ENCODE results near the gene PTPRM.

PTPRM gene

DNA sequence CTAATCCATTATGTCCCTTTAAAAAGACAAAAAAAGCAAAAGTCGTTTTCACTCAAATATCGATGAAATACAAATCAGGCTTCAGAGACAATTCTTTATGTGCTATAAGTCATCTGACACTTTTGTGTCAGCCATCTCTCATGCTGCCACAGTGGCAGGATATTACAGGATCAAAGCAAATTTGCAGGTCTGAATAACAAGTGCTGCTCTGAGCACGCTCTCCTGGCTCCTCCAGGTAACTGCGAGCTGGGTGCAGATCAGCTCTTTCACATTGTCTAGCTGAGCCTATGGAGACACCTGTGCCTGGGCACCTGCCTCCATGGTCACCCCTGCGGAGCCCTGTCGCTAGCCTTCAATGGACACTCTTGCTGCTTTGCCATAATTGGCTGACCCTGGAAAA is 792.0 kb downstream of the PTPRM start:
- no peaks in the 10 kb centered on the region for H3K9me2 ChIP-seq (replicated peaks; ENCODE audit: low read depth, low read length)
- TF ChIP-seq, protein P1, sequence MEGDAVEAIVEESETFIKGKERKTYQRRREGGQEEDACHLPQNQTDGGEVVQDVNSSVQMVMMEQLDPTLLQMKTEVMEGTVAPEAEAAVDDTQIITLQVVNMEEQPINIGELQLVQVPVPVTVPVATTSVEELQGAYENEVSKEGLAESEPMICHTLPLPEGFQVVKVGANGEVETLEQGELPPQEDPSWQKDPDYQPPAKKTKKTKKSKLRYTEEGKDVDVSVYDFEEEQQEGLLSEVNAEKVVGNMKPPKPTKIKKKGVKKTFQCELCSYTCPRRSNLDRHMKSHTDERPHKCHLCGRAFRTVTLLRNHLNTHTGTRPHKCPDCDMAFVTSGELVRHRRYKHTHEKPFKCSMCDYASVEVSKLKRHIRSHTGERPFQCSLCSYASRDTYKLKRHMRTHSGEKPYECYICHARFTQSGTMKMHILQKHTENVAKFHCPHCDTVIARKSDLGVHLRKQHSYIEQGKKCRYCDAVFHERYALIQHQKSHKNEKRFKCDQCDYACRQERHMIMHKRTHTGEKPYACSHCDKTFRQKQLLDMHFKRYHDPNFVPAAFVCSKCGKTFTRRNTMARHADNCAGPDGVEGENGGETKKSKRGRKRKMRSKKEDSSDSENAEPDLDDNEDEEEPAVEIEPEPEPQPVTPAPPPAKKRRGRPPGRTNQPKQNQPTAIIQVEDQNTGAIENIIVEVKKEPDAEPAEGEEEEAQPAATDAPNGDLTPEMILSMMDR (conservative IDR thresholded peaks at IDR 0.05; ENCODE audit: low read length), result no peak
- no peak for TF ChIP-seq EZH2phosphoT487 (IDR thresholded peaks at IDR 0.05; ENCODE audit: borderline replicate concordance)
- no peak overlapping the region for H3K9ac ChIP-seq (ENCODE audit: low read depth, low read length, poor library complexity, severe bottlenecking)
- H3K4me1 ChIP-seq (ENCODE audit: insufficient read depth, low read length, poor library complexity, severe bottlenecking), result no peaks in the 10 kb centered on the region
- H3K36me3 ChIP-seq (ENCODE audit: insufficient read depth, low read length), result no peaks in the 10 kb centered on the region
- H2AFZ ChIP-seq (ENCODE audit: low read length), result no peak overlapping the region
- no peaks in the 10 kb centered on the region for H4K20me1 ChIP-seq (ENCODE audit: insufficient read depth, low read length, poor library complexity, severe bottlenecking)
- no peaks in the 10 kb centered on the region for H3K79me2 ChIP-seq (ENCODE audit: insufficient read depth, low read length)
- no peaks in the 10 kb centered on the region for H3K27me3 ChIP-seq (ENCODE audit: insufficient read depth, low read length, poor library complexity, severe bottlenecking)
- no peaks in the 10 kb centered on the region for H3F3A ChIP-seq (ENCODE audit: low read depth)
- no peak overlapping the region for H3K4me3 ChIP-seq (ENCODE audit: low read length, poor library complexity, severe bottlenecking)
- no peak overlapping the region for H3K4me2 ChIP-seq (ENCODE audit: low read depth, low read length, poor library complexity, severe bottlenecking)
- no peaks in the 10 kb centered on the region for H3K9me3 ChIP-seq (ENCODE audit: insufficient read depth, low read depth, low read length)

DNA sequence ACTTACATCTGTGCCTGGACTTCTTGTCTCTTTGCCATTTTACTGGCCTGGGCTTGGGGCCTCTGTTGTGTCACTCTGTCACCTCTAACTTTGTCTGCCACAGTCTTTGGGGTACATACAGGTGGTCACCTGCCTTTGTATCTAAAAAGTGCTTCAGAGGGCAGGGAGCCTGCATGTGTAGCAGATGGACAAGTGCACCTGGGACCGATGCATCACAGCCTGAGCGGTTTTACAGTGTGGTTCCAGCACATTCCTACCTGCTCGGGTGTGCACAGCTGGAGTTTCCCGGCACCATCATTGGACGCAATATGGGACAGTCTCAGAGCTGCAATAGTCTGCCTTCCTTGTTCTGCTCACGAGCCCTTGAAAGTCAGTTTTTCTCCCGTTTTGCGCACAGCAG is 792.4 kb downstream of the PTPRM start:
- Histone ChIP-seq H3K4me1 (ENCODE audit: insufficient read depth, low read length, poor library complexity, severe bottlenecking) (no peaks in the 10 kb centered on the region), H3K4me2 (ENCODE audit: low read depth, low read length, poor library complexity, severe bottlenecking) (no peak overlapping the region), H2AFZ (ENCODE audit: low read length) (no peak overlapping the region), H3K79me2 (ENCODE audit: insufficient read depth, low read length) (no peaks in the 10 kb centered on the region), H3K27me3 (ENCODE audit: insufficient read depth, low read length, poor library complexity, severe bottlenecking) (no peaks in the 10 kb centered on the region), H4K20me1 (ENCODE audit: insufficient read depth, low read length, poor library complexity, severe bottlenecking) (no peaks in the 10 kb centered on the region), H3K4me3 (ENCODE audit: low read length, poor library complexity, severe bottlenecking) (no peak overlapping the region), H3K36me3 (ENCODE audit: insufficient read depth, low read length) (no peaks in the 10 kb centered on the region), H3F3A (ENCODE audit: low read depth) (no peaks in the 10 kb centered on the region), H3K9me3 (ENCODE audit: insufficient read depth, low read depth, low read length) (no peaks in the 10 kb centered on the region), H3K9me2 (replicated peaks; ENCODE audit: low read depth, low read length) (no peaks in the 10 kb centered on the region), H3K9ac (ENCODE audit: low read depth, low read length, poor library complexity, severe bottlenecking) (no peak overlapping the region)
- TF ChIP-seq, protein P1 (conservative IDR thresholded peaks at IDR 0.05; ENCODE audit: low read length), result no peak
- TF ChIP-seq EZH2phosphoT487 (IDR thresholded peaks at IDR 0.05; ENCODE audit: borderline replicate concordance), result no peak

DNA sequence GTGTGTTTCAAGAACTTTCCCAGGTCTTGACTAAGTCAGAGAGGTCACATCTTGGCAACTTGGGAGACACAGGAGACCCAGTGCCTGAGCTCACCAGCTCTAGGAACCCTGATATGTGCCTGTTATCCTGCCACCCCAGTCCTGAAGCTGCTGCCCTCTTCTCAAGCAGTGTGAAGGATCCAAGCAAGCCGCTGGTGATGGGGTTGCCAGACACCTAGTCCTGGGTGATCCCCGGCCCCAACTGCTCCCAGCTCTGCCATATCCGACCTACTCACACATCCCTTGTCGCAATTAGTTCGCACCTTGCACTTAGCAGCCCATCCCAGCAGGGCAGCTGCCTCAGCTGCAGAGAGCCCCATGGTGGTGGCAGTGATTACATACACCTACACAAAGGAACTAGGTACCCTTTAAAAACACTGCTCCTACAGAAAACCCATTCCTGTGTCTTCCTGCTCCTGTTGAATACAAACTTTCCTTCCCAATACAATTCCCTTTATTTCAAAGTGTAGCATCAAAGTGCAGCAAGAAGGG is 794.9 kb downstream of the PTPRM start:
- Histone ChIP-seq H2AFZ (ENCODE audit: low read length) (no peak overlapping the region), H3K36me3 (ENCODE audit: insufficient read depth, low read length) (no peaks in the 10 kb centered on the region), H3K79me2 (ENCODE audit: insufficient read depth, low read length) (no peaks in the 10 kb centered on the region), H4K20me1 (ENCODE audit: insufficient read depth, low read length, poor library complexity, severe bottlenecking) (no peaks in the 10 kb centered on the region), H3K9ac (ENCODE audit: low read depth, low read length, poor library complexity, severe bottlenecking) (no peak overlapping the region), H3K4me2 (ENCODE audit: low read depth, low read length, poor library complexity, severe bottlenecking) (no peak overlapping the region), H3K4me1 (ENCODE audit: insufficient read depth, low read length, poor library complexity, severe bottlenecking) (no peaks in the 10 kb centered on the region), H3K9me2 (replicated peaks; ENCODE audit: low read depth, low read length) (no peaks in the 10 kb centered on the region), H3K9me3 (ENCODE audit: insufficient read depth, low read depth, low read length) (no peaks in the 10 kb centered on the region), H3K27me3 (ENCODE audit: insufficient read depth, low read length, poor library complexity, severe bottlenecking) (no peaks in the 10 kb centered on the region), H3K4me3 (ENCODE audit: low read length, poor library complexity, severe bottlenecking) (no peak overlapping the region), H3F3A (ENCODE audit: low read depth) (no peaks in the 10 kb centered on the region)
- TF ChIP-seq EZH2phosphoT487 (IDR thresholded peaks at IDR 0.05; ENCODE audit: borderline replicate concordance), result no peak

DNA sequence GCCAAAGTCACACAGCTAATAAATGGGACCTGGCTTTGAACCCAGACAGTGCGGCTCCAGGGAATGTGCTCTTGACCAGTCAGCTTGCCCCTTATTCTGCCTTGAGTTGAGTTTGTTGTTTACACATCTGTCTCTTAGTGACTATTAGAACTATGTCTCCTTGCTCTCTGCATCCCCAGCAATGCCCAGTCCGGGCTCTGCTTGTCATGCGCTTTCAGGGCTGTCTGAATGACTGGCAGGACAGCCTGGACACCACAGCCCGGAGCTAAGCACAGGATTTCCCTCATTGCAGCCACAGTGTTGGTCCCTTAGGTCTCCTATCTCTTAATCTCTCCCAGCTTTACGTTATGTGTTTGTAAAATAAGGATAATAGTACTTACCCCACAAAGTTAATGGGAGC is 795.7 kb downstream of the PTPRM start:
- no peaks in the 10 kb centered on the region for H3K9me3 ChIP-seq (ENCODE audit: insufficient read depth, low read depth, low read length)
- H3K79me2 ChIP-seq (ENCODE audit: insufficient read depth, low read length), result no peaks in the 10 kb centered on the region
- no peaks in the 10 kb centered on the region for H3K4me1 ChIP-seq (ENCODE audit: insufficient read depth, low read length, poor library complexity, severe bottlenecking)
- H3K9me2 ChIP-seq (replicated peaks; ENCODE audit: low read depth, low read length), result no peaks in the 10 kb centered on the region
- H3K4me3 ChIP-seq (ENCODE audit: low read length, poor library complexity, severe bottlenecking), result no peak overlapping the region
- H2AFZ ChIP-seq (ENCODE audit: low read length), result no peak overlapping the region
- H3K4me2 ChIP-seq (ENCODE audit: low read depth, low read length, poor library complexity, severe bottlenecking), result no peak overlapping the region
- H3K9ac ChIP-seq (ENCODE audit: low read depth, low read length, poor library complexity, severe bottlenecking), result no peak overlapping the region
- no peaks in the 10 kb centered on the region for H4K20me1 ChIP-seq (ENCODE audit: insufficient read depth, low read length, poor library complexity, severe bottlenecking)
- H3K27me3 ChIP-seq (ENCODE audit: insufficient read depth, low read length, poor library complexity, severe bottlenecking), result no peaks in the 10 kb centered on the region
- H3K36me3 ChIP-seq (ENCODE audit: insufficient read depth, low read length), result no peaks in the 10 kb centered on the region
- TF ChIP-seq EZH2phosphoT487 (IDR thresholded peaks at IDR 0.05; ENCODE audit: borderline replicate concordance), result no peak
- TF ChIP-seq, protein P1 (conservative IDR thresholded peaks at IDR 0.05; ENCODE audit: low read length), result no peak
- no peaks in the 10 kb centered on the region for H3F3A ChIP-seq (ENCODE audit: low read depth)

All from Loucy (cell line).